ENCODE measurements around the gene DNAJC5G.

The DNAJC5G gene

GRCh38 chr2:27250652-27251379 lies 24.4 kb upstream of the DNAJC5G start:
- POLR2A ChIA-PET (ENCODE audit: low non-redundant PET) = no interaction called here
- TF ChIP-seq CTCF (conservative IDR thresholded peaks at IDR 0.05; ENCODE audit: low read depth) = no peak
- no peak overlapping the region for H3K27ac ChIP-seq
- CTCF ChIA-PET = no interaction called here
- DNase-seq (ENCODE audit: low spot score) = no peak

GRCh38 chr2:27251766-27252165 lies 23.5 kb upstream of the DNAJC5G start:
- H3K27ac ChIP-seq = no peak overlapping the region
- DNase-seq (ENCODE audit: low spot score) = no peak
- CTCF ChIA-PET = no interaction called here
- POLR2A ChIA-PET (ENCODE audit: low non-redundant PET) = no interaction called here
- TF ChIP-seq CTCF (conservative IDR thresholded peaks at IDR 0.05; ENCODE audit: low read depth) = no peak

- no peak for DNase-seq (ENCODE audit: low spot score)
- ChIA-PET CTCF (no interaction called here), POLR2A (ENCODE audit: low non-redundant PET) (interaction anchor here (0.5 kb wide), 1 partner anchor 13 kb away, joined by 8 read pairs; no protein-coding TSS in a partner anchor)
- TF ChIP-seq CTCF (conservative IDR thresholded peaks at IDR 0.05; ENCODE audit: low read depth) = no peak
- H3K27ac ChIP-seq = no peak overlapping the region
Observed at GRCh38 chr2:27255187-27255586, 20.0 kb upstream of the DNAJC5G start.

- ChIA-PET CTCF (no interaction called here), POLR2A (ENCODE audit: low non-redundant PET) (interaction anchor here (0.5 kb wide), 1 partner anchor 12 kb away, joined by 8 read pairs; no protein-coding TSS in a partner anchor)
- no peak for DNase-seq (ENCODE audit: low spot score)
- no peak overlapping the region for H3K27ac ChIP-seq
- TF ChIP-seq CTCF (conservative IDR thresholded peaks at IDR 0.05; ENCODE audit: low read depth) = no peak
Observed at GRCh38 chr2:27255660-27256059, 19.6 kb upstream of the DNAJC5G start.

- DNase-seq (ENCODE audit: low spot score) = no peak
- no peak for TF ChIP-seq CTCF (conservative IDR thresholded peaks at IDR 0.05; ENCODE audit: low read depth)
- ChIA-PET CTCF (no interaction called here), POLR2A (ENCODE audit: low non-redundant PET) (no interaction called here)
- H3K27ac ChIP-seq = no peak overlapping the region
Observed at GRCh38 chr2:27256855-27257454, 18.3 kb upstream of the DNAJC5G start.

- ChIA-PET POLR2A (ENCODE audit: low non-redundant PET) (no interaction called here), CTCF (no interaction called here)
- DNase-seq (ENCODE audit: low spot score) = no peak
- TF ChIP-seq CTCF (conservative IDR thresholded peaks at IDR 0.05; ENCODE audit: low read depth) = no peak
- no peak overlapping the region for H3K27ac ChIP-seq
Observed at GRCh38 chr2:27258051-27258450, 17.2 kb upstream of the DNAJC5G start.

All from RWPE1 (cell line).